ENCODE results near the gene PODNL1. TPM values are rescaled to one million over a fixed set of nuclear protein-coding genes. Genes with fewer than 3 reads are reported as not detected.

PODNL1 gene
- total and polyA plus RNA-seq, 2 of the 13 experiments (the other 11 are each of a cell fraction or from before 2014, with no cell fraction given) = 0.18 TPM; not detected in 1

GRCh38 chr19:13905634-13906520, 32.3 kb downstream of the PODNL1 start, which contains the start of the genes BRME1 and CC2D1A (continued):
- TF ChIP-seq ZBTB40 (IDR thresholded peaks at IDR 0.05) = no peak
- TF ChIP-seq ZBTB40 (CRISPR knock-in tag; IDR thresholded peaks at IDR 0.05) = peak; percentile 89
- TF ChIP-seq SRSF4 (IDR thresholded peaks at IDR 0.05; ENCODE audit: low read depth, low read length, poor library complexity, severe bottlenecking) = no peak
- TF ChIP-seq MXD1 (CRISPR knock-in tag; IDR thresholded peaks at IDR 0.05) = peak; percentile 92
- no peak for TF ChIP-seq ETV6 (CRISPR knock-in tag; conservative IDR thresholded peaks at IDR 0.05)
- TF ChIP-seq RFXANK (CRISPR knock-in tag; IDR thresholded peaks at IDR 0.05) = no peak
- TF ChIP-seq TRIM24 (CRISPR knock-in tag; IDR thresholded peaks at IDR 0.05) = no peak
- TF ChIP-seq RFXAP (CRISPR knock-in tag; IDR thresholded peaks at IDR 0.05; ENCODE audit: borderline replicate concordance) = peak; percentile 82
- 0 out of 2 replicates have a peak, but pooled peaks have one; percentile 36 for TF ChIP-seq NFE2L1 (CRISPR knock-in tag; IDR thresholded peaks at IDR 0.05; ENCODE audit: borderline replicate concordance)
- no peak; the same call in 1 of the 2 replicates for TF ChIP-seq TEAD2 (CRISPR knock-in tag; IDR thresholded peaks at IDR 0.05)
- TF ChIP-seq HMGXB3 (CRISPR knock-in tag; IDR thresholded peaks at IDR 0.05; ENCODE audit: borderline replicate concordance) = peak; percentile 23; the same call in 1 of the 2 replicates
- TF ChIP-seq ZBTB1 (CRISPR knock-in tag; IDR thresholded peaks at IDR 0.05; ENCODE audit: borderline replicate concordance) = 0 out of 2 replicates have a peak, but pooled peaks have one; percentile 11
- 0 out of 2 replicates have a peak, but pooled peaks have one; percentile 18 for TF ChIP-seq MEF2D (CRISPR knock-in tag; IDR thresholded peaks at IDR 0.05)
- no peak for TF ChIP-seq SNRNP70 (IDR thresholded peaks at IDR 0.05; ENCODE audit: low read depth, low read length)
